DOHH2 (cell line): ENCODE results near the gene LATS2.

ENCODE experiments used
- H3F3A ChIP-seq: fragments of 200-600 bp; sonication (generic), shearing (Covaris generic); 2 replicates; pipeline ENCODE4 v1.6.0; 2016; ENCODE audit warnings: antibody characterized with exemption, mild to moderate bottlenecking; ENCODE audit not compliant: control insufficient read depth, insufficient read depth
- H3K27ac ChIP-seq: fragments of 200-600 bp; sonication (generic); 2 replicates; pipeline ENCODE4 v1.5.1; 2014; ENCODE audit warnings: low read depth, mild to moderate bottlenecking, low read length, moderate library complexity
- H3K27me3 ChIP-seq: fragments of 200-600 bp; sonication (generic); 2 replicates; pipeline ENCODE4 v1.6.1; 2014; ENCODE audit warnings: mild to moderate bottlenecking, low read length, mixed read lengths; ENCODE audit not compliant: control insufficient read depth
- H3K36me3 ChIP-seq: fragments of 200-600 bp; sonication (generic); 2 replicates; pipeline ENCODE4 v1.6.1; 2014; ENCODE audit warnings: mild to moderate bottlenecking, low read length, moderate library complexity, mixed read lengths; ENCODE audit not compliant: control insufficient read depth
- H3K4me1 ChIP-seq: fragments of 200-600 bp; sonication (generic); 2 replicates; pipeline ENCODE4 v1.6.1; 2014; ENCODE audit warnings: mild to moderate bottlenecking, low read length, mixed read lengths; ENCODE audit not compliant: control insufficient read depth
- H3K4me2 ChIP-seq: fragments of 200-600 bp; sonication (generic); 2 replicates; pipeline ENCODE4 v1.6.0; 2014; ENCODE audit warnings: mild to moderate bottlenecking, low read length, moderate library complexity
- H3K4me3 ChIP-seq: fragments of 200-600 bp; sonication (generic); 2 replicates; pipeline ENCODE4 v1.5.1; 2014; ENCODE audit warnings: mild to moderate bottlenecking, low read length, mixed read lengths
- H3K79me2 ChIP-seq: fragments of 200-600 bp; sonication (generic); 2 replicates; pipeline ENCODE4 v1.6.1; 2014; ENCODE audit warnings: mild to moderate bottlenecking, low read length, mixed read lengths; ENCODE audit not compliant: control insufficient read depth
- H3K9me2 ChIP-seq: fragments of 200-600 bp; sonication (generic); replicated peaks from 2 replicates; pipeline ENCODE4 v1.6.1; 2014; ENCODE audit warnings: mild to moderate bottlenecking, low read length, mixed read lengths; ENCODE audit not compliant: control insufficient read depth
- H3K9me3 ChIP-seq: fragments of 200-600 bp; sonication (generic); 2 replicates; pipeline ENCODE4 v1.6.1; 2014; ENCODE audit warnings: antibody characterized with exemption, low read length, mixed read lengths; ENCODE audit not compliant: control insufficient read depth, insufficient read depth
- H4K20me1 ChIP-seq: fragments of 200-600 bp; sonication (generic); 2 replicates; pipeline ENCODE4 v1.6.0; 2014; ENCODE audit warnings: low read depth, mild to moderate bottlenecking, antibody characterized with exemption, low read length, moderate library complexity; ENCODE audit not compliant: control insufficient read depth, insufficient read depth
- CTCF ChIP-seq: fragments of 200-600 bp; sonication (generic); IDR thresholded peaks from one replicate; pipeline ENCODE4 v1.5.1; 2014; ENCODE audit warnings: antibody characterized with exemption, mild to moderate bottlenecking, low read depth, low read length; ENCODE audit not compliant: poor library complexity, severe bottlenecking
- EZH2phosphoT487 ChIP-seq: fragments of 200-600 bp; sonication (generic); IDR thresholded peaks from 2 replicates; pipeline ENCODE4 v1.6.1; 2017; ENCODE audit warnings: borderline replicate concordance, mild to moderate bottlenecking, antibody characterized with exemption, low read length, moderate library complexity, mixed read lengths

Gene LATS2

GRCh38 chr13:20993211-20993610, 68.2 kb downstream of the LATS2 start:
- H3K79me2 ChIP-seq = no peaks in the 10 kb centered on the region
- no peaks in the 10 kb centered on the region for H4K20me1 ChIP-seq
- H3K9me3 ChIP-seq = no peaks in the 10 kb centered on the region
- no peak overlapping the region for H3K4me3 ChIP-seq
- no peaks in the 10 kb centered on the region for H3K9me2 ChIP-seq
- no peaks in the 10 kb centered on the region for H3F3A ChIP-seq
- no peak overlapping the region for H3K27ac ChIP-seq
- no peaks in the 10 kb centered on the region for H3K36me3 ChIP-seq
- H3K4me1 ChIP-seq = no peaks in the 10 kb centered on the region
- no peaks in the 10 kb centered on the region for H3K27me3 ChIP-seq
- TF ChIP-seq CTCF (no peak), EZH2phosphoT487 (no peak)
- H3K4me2 ChIP-seq = no peak overlapping the region

- H3K4me2 ChIP-seq = no peak overlapping the region
- no peaks in the 10 kb centered on the region for H3K36me3 ChIP-seq
- H4K20me1 ChIP-seq = no peaks in the 10 kb centered on the region
- no peaks in the 10 kb centered on the region for H3K9me3 ChIP-seq
- H3K4me3 ChIP-seq = no peak overlapping the region
- H3K9me2 ChIP-seq = no peaks in the 10 kb centered on the region
- TF ChIP-seq CTCF (no peak), EZH2phosphoT487 (no peak)
- no peaks in the 10 kb centered on the region for H3K27me3 ChIP-seq
- H3F3A ChIP-seq = no peaks in the 10 kb centered on the region
- no peak overlapping the region for H3K27ac ChIP-seq
- no peaks in the 10 kb centered on the region for H3K79me2 ChIP-seq
- H3K4me1 ChIP-seq = no peaks in the 10 kb centered on the region
Observed at GRCh38 chr13:20991741-20992520, 69.5 kb downstream of the LATS2 start.

GRCh38 chr13:20990910-20991525, 70.4 kb downstream of the LATS2 start:
- H3K27ac ChIP-seq = no peak overlapping the region
- H3K4me2 ChIP-seq = no peak overlapping the region
- H3K79me2 ChIP-seq = no peaks in the 10 kb centered on the region
- no peaks in the 10 kb centered on the region for H3K9me3 ChIP-seq
- TF ChIP-seq CTCF (no peak), EZH2phosphoT487 (no peak)
- H4K20me1 ChIP-seq = no peaks in the 10 kb centered on the region
- H3F3A ChIP-seq = no peaks in the 10 kb centered on the region
- H3K4me1 ChIP-seq = no peaks in the 10 kb centered on the region
- H3K27me3 ChIP-seq = no peaks in the 10 kb centered on the region
- no peaks in the 10 kb centered on the region for H3K9me2 ChIP-seq
- no peaks in the 10 kb centered on the region for H3K36me3 ChIP-seq
- no peak overlapping the region for H3K4me3 ChIP-seq
